22Rv1 (cell line): Measurements from ENCODE around the gene SLF2.

Experiments used
- ZFX ChIP-seq: fragments of 450-650 bp; IDR thresholded peaks from 2 replicates; pipeline ENCODE4 v1.6.1; 2017; ENCODE audit warnings: antibody characterized with exemption, borderline replicate concordance
- TF ChIP-seq, protein P1 (sequence below): fragments of 450-650 bp; IDR thresholded peaks from 2 replicates; pipeline ENCODE4 v1.5.1; 2017; ENCODE audit warnings: mild to moderate bottlenecking

DNA sequence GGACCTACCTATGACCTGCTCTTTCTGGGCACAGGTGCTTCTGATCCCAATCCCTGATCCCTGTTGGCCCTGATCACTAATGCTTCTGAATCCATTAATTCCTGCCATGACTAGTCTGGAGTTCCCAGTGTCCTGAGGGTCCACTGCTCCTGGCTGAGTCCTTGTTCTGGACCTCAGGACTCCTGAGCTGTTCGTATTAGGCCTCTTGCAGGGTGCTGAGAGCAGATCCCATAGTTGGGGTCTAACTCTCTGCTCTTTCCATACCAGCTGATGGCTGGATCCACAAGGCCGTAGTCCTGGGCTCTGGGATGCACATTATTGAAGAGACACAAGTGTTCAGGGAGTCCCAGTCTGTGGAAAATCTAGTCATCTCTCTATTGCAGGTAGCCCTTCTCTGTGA is 67.5 kb downstream of the SLF2 start:
- TF ChIP-seq, protein P1, sequence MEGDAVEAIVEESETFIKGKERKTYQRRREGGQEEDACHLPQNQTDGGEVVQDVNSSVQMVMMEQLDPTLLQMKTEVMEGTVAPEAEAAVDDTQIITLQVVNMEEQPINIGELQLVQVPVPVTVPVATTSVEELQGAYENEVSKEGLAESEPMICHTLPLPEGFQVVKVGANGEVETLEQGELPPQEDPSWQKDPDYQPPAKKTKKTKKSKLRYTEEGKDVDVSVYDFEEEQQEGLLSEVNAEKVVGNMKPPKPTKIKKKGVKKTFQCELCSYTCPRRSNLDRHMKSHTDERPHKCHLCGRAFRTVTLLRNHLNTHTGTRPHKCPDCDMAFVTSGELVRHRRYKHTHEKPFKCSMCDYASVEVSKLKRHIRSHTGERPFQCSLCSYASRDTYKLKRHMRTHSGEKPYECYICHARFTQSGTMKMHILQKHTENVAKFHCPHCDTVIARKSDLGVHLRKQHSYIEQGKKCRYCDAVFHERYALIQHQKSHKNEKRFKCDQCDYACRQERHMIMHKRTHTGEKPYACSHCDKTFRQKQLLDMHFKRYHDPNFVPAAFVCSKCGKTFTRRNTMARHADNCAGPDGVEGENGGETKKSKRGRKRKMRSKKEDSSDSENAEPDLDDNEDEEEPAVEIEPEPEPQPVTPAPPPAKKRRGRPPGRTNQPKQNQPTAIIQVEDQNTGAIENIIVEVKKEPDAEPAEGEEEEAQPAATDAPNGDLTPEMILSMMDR, result no peak
- no peak for TF ChIP-seq ZFX
